Activated CD8-positive, alpha-beta T cell treated with anti-CD3 and anti-CD28 coated beads for 36 hours (primary cell): ENCODE results near the gene MAP3K19. TPM values are rescaled to one million over a fixed set of nuclear protein-coding genes. Genes with fewer than 3 reads are reported as not detected.

Experiments
- ATAC-seq: fragments of 200-7000 bp; cut with Tn5 transposase; one replicate; pipeline ENCODE4 v1.10.0; 2021; ENCODE audit warnings: mild to moderate bottlenecking, moderate library complexity
- CTCF ChIA-PET: fragments of 350-600 bp; sonication (Branson Sonifier 250); formaldehyde crosslinking; loops from one replicate; lab custom pipeline; 2021; ENCODE audit warnings: antibody characterized with exemption; lab: Charles Lee
- POLR2A ChIA-PET: fragments of 350-600 bp; sonication (Branson Sonifier 250); formaldehyde crosslinking; loops from one replicate; lab custom pipeline; 2021; ENCODE audit warnings: antibody characterized with exemption; lab: Charles Lee
- DNase-seq: peaks from one replicate; pipeline ENCODE4 v3.0.0-alpha.2; 2020
- H3K27ac Mint-ChIP-seq: one replicate; pipeline ENCODE4 v1.8.0; 2021; ENCODE audit warnings: mild to moderate bottlenecking, mixed read lengths
- H3K27me3 Mint-ChIP-seq: one replicate; pipeline ENCODE4 v1.8.0; 2021; ENCODE audit warnings: mixed read lengths
- H3K36me3 Mint-ChIP-seq: one replicate; pipeline ENCODE4 v1.8.0; 2021; ENCODE audit warnings: low read depth, mixed read lengths
- H3K4me1 Mint-ChIP-seq: one replicate; pipeline ENCODE4 v1.8.0; 2021; ENCODE audit warnings: low read depth, mixed read lengths
- H3K4me3 Mint-ChIP-seq: one replicate; pipeline ENCODE4 v1.8.0; 2021; ENCODE audit warnings: mild to moderate bottlenecking, moderate library complexity, mixed read lengths
- H3K9me3 Mint-ChIP-seq: one replicate; pipeline ENCODE4 v1.8.0; 2021; ENCODE audit warnings: mixed read lengths
- intact Hi-C: fragments of 100-400 bp; cut with micrococcal nuclease; formaldehyde crosslinking; loops from one replicate; pipeline ENCODE4 v1.10.0; 2022
- total RNA-seq, 2 experiments: library from RNA; stranded (reverse); gene quantifications; one replicate each; pipeline ENCODE4 v1.2.3, GENCODE V29; 2021
- TF ChIP-seq, protein P1 (sequence below): fragments of 200-600 bp; IDR thresholded peaks from one replicate; pipeline ENCODE4 v1.8.0; 2022; ENCODE audit warnings: antibody characterized with exemption, mild to moderate bottlenecking

Gene MAP3K19
- total RNA-seq, 2 experiments from 2014 or later: not detected

DNA sequence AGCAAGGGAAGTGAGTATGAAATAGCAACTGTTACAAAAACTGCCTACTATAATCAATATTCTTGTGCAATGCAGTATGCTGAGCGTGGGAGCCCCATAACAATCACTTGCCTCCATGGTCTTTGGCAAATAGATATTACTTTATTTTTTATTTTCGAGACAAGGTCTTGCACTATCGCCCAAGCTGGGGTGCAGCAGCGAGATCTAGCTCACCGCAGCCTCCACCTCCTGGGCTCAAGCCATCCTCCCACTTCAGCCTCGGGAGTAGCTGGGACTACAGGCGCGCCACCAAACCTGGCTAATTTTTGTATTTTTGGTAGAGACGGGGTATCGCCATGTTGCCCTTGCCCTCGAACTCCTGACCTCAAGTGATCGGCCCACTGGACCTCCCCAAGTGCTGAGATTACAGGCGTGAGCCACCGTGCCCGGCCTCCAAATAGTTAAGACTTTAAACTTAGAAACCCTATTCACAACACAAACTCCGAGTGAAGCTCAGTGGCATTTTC is 129.8 kb downstream of the MAP3K19 start:
- CTCF ChIA-PET: interaction anchor here (0.7 to 1.1 kb wide), 3 partner anchors 9 to 799 kb away, joined by 3 to 5 read pairs (median 3); no protein-coding TSS in a partner anchor
- ATAC-seq (no peak), DNase-seq (peak; percentile 22)
- peaks cover 21% of the 10 kb centered on the region for H3K4me1 Mint-ChIP-seq
- POLR2A ChIA-PET: interaction anchor here (0.6 to 1.3 kb wide), 6 partner anchors 9 to 615 kb away, joined by 3 to 7 read pairs (median 3); partner anchors contain the start of genes R3HDM1 and RAB3GAP1
- peaks cover 2% of the 10 kb centered on the region for H3K27me3 Mint-ChIP-seq
- intact Hi-C loops: no loop called here
- peak overlapping the region; percentile 97 for H3K27ac Mint-ChIP-seq
- H3K36me3 Mint-ChIP-seq: peaks cover 17% of the 10 kb centered on the region
- TF ChIP-seq, protein P1, sequence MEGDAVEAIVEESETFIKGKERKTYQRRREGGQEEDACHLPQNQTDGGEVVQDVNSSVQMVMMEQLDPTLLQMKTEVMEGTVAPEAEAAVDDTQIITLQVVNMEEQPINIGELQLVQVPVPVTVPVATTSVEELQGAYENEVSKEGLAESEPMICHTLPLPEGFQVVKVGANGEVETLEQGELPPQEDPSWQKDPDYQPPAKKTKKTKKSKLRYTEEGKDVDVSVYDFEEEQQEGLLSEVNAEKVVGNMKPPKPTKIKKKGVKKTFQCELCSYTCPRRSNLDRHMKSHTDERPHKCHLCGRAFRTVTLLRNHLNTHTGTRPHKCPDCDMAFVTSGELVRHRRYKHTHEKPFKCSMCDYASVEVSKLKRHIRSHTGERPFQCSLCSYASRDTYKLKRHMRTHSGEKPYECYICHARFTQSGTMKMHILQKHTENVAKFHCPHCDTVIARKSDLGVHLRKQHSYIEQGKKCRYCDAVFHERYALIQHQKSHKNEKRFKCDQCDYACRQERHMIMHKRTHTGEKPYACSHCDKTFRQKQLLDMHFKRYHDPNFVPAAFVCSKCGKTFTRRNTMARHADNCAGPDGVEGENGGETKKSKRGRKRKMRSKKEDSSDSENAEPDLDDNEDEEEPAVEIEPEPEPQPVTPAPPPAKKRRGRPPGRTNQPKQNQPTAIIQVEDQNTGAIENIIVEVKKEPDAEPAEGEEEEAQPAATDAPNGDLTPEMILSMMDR: no peak
- no peaks in the 10 kb centered on the region for H3K9me3 Mint-ChIP-seq
- H3K4me3 Mint-ChIP-seq: peak overlapping the region; percentile 82

Other genes with a start within 250 kb of the MAP3K19 start
- gene ACMSD, start 208.8 kb downstream of the MAP3K19 start, total RNA-seq: not detected
- 10 to 100 TPM; 30.5 to 32.1 TPM for gene CCNT2, start 128.6 kb downstream of the MAP3K19 start, total RNA-seq
- gene RAB3GAP1, start 4.8 kb upstream of the MAP3K19 start, total RNA-seq: 10 to 100 TPM; 24.7 to 25.6 TPM